Measurements from ENCODE around the gene TCEA2.
A peak's percentile ranks its signal among the peaks of the same experiment; 100 is the strongest.

Gene TCEA2

DNA sequence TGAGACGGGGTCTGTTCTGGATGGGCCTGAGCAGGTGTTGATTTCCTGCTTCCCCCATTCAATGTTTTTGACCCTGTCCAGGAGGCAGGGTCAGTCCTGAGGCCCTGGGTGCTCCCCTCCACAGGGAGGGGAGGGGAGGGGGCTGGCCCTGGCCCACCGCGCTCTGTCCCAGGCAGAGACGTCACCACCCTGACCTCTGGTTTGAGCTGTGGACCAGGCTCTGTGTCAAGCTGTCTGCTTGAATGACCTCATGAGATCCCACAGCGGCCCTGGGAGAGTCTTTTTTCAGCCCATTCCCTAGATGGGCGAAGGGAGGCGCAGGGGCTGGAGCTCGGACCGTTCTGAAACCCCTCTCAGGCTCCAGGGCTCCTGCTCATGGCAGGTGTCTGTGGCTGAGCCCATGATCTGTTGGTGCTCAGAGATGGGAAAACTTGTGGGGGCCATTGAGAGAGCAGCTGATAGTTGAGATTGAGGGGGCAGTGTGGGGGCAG is 30.1 kb downstream of the TCEA2 start:
- no peak for DNase-seq (ENCODE audit: low read depth)

DNA sequence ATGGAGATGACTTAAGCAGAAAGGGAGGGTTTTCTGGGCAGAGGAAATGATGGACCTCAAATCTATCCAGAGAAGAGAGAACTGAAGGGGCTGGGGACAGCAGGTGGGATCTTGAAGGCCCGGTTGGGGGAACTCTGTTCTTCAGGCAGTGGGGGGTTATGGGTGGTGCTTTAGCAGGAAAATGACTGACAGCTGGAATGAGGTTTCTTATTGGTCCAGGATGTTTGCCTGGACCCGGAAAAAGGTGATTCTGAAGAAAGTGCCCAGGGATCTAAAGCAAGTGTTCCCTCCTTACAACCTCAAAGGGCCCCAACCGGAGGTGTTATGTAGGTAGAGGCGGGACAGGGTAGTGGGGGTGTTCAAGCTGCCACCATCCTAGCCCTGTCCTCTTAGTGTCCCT is 32.5 kb downstream of the TCEA2 start:
- DNase-seq (ENCODE audit: low read depth) = no peak

DNA sequence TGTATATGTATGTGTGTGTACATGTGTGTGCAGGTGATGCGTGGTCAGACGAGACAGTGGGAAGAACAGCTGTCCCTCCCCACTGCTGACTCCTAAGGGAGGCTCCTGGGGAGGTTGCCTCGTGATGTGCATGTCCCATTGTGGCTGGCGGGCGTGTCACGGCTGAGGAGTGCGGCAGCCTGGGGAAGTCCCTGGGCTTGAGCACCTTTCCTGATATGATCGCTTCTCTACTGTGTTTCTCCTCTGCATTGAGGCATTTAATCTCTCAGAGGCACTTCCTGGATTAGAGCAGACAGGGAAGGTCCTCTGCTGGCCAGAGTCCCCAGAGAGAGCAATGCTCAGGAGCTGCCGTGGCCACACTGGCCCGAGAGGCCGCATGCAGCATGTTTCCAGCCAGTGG is 32.9 kb downstream of the TCEA2 start:
- DNase-seq (ENCODE audit: low read depth) = no peak

DNA sequence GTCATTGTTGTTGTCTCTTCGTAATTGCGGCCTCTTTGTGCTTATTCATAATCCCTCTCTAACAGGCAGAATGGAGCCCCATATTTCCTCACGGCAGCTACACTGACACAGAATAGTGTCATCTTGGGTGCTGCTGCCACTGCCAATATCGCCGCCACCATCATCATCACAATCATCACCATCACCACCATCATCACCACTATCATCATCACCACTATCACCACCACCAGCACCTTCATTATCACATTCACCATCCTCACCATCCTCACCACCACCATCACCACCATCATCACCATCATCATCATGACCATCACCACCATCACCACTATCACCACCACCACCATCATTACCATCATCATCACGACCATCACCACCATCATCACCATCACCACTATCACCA is 33.5 kb downstream of the TCEA2 start:
- DNase-seq (ENCODE audit: low read depth) = no peak

DNA sequence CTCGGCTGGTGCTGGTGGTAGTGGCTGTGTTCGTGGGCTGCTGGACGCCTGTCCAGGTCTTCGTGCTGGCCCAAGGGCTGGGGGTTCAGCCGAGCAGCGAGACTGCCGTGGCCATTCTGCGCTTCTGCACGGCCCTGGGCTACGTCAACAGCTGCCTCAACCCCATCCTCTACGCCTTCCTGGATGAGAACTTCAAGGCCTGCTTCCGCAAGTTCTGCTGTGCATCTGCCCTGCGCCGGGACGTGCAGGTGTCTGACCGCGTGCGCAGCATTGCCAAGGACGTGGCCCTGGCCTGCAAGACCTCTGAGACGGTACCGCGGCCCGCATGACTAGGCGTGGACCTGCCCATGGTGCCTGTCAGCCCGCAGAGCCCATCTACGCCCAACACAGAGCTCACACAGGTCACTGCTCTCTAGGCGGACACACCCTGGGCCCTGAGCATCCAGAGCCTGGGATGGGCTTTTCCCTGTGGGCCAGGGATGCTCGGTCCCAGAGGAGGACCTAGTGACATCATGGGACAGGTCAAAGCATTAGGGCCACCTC is 35.5 kb downstream of the TCEA2 start:
- no peak for DNase-seq (ENCODE audit: low read depth)

DNA sequence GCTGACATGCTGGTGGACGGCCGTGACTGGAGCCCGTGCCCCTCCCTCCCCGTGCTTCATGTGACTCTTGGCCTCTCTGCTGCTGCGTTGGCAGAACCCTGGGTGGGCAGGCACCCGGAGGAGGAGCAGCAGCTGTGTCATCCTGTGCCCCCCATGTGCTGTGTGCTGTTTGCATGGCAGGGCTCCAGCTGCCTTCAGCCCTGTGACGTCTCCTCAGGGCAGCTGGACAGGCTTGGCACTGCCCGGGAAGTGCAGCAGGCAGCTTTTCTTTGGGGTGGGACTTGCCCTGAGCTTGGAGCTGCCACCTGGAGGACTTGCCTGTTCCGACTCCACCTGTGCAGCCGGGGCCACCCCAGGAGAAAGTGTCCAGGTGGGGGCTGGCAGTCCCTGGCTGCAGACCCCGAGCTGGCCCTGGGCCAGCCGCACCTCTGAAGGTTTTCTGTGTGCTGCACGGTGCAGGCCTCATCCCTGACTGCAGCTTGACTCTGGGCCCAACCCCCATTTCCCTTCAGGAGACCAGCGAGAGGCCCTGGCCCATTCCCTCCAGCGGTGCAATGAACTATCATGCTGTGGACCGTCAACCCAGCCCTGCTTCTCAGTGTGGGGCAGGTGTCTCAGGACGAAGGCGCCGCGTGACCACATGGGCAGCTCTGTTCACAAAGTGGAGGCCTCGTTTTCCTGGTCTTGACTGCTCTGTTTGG is 36.2 kb downstream of the TCEA2 start:
- no peak for DNase-seq (ENCODE audit: low read depth)

GRCh38 chr20:64099880-64100565 is 37.0 kb downstream of the TCEA2 start:
- peak; percentile 40 for DNase-seq (ENCODE audit: low read depth)

DNA sequence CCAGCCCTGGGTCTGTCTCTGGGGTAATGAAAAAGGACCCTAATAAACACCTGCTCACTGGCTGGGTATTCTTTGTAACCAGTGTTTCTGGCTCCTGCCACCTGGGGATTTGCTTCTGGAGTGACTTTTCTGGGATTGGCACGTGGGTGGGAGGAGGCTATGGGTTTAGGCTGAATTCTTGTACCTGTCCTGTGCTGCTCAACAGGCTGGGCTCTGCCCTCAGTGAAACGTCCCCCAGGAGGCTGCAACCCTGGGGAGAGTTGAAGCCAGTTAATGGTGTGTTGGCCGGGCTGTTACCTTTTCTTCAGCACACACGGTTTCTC is 37.5 kb downstream of the TCEA2 start:
- DNase-seq (ENCODE audit: low read depth) = no peak

DNA sequence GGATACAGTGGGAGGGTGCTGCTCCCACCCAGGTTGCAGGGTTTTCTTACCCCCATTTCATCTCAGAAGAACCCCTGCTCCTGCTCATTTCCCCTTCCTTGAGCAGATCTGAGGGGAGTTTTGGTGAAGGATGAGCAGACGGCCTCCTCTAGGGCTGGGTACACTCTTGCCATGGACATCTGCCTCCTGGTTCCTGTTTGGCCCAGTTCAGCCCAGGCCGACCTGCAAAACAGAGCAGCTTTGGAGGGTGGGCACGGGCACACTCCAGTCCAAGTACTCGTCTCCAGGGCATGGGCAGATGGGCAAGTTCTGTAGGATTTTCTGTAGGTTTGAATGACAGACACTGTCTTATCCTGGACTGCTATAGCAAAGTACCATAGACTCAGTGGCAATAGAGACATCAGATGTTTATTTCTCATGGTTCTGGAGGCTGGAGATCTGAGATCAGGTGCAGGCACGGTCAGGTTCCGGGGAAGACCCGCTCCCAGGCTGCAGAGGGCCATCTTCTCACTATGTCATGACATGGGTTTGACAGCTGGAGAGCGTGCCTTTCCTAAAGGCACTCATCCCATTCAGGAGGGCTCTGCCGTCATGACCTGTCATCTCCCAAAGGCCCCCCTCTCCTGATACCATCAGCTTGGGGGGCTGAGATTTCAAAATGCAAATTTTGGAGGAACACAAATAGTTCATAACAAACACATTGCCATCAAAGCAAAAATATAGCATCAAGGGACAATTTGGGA is 38.1 kb downstream of the TCEA2 start:
- no peak for DNase-seq (ENCODE audit: low read depth)

DNA sequence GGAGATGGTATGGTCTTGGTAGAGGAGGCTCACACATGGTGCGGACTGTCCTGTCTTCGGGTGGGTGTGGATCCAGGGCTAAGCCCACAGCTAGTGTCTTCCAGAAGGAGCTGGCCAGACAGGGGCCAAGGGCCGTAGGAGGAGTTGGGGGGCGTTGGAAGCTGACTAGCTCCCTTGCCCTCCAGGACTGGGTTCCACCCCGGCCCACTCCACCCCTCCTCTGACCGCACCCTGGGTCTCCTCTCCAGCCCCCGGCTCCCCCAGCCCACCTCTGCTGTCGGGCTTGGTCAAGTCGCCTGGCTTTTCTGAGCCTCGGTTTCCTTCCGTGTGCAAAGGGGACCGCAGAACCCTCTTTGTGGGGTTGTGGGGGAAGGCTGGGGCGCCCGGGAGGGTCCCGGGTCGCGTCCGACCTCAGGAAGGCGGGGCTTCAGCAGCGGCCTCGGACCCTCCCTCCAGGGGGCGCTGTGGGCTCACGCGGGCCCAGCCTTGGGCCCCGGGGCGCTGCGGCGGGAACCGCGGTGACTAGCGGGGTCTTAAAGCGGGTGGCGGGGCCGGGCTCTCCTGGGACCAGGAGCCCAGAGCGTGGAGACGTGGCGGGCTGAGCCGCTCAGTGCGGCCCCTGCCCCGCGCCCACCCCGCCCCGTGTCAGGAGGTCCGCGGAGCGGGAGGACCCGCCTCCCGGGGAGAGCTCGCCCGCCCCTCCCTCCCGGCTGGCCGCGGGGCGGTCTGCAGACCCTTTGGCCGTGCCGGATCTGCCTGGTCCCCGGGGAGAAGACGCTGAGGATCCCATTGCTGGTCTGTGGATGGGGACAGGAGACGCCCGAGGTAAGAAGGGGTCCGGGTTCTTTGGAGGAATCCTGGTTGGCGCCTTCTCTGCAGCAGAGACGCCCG is 39.0 kb downstream of the TCEA2 start:
- peak; percentile 54 for DNase-seq (ENCODE audit: low read depth)

- no peak for DNase-seq (ENCODE audit: low read depth)
Observed at GRCh38 chr20:64102647-64103354, 39.8 kb downstream of the TCEA2 start.

DNA sequence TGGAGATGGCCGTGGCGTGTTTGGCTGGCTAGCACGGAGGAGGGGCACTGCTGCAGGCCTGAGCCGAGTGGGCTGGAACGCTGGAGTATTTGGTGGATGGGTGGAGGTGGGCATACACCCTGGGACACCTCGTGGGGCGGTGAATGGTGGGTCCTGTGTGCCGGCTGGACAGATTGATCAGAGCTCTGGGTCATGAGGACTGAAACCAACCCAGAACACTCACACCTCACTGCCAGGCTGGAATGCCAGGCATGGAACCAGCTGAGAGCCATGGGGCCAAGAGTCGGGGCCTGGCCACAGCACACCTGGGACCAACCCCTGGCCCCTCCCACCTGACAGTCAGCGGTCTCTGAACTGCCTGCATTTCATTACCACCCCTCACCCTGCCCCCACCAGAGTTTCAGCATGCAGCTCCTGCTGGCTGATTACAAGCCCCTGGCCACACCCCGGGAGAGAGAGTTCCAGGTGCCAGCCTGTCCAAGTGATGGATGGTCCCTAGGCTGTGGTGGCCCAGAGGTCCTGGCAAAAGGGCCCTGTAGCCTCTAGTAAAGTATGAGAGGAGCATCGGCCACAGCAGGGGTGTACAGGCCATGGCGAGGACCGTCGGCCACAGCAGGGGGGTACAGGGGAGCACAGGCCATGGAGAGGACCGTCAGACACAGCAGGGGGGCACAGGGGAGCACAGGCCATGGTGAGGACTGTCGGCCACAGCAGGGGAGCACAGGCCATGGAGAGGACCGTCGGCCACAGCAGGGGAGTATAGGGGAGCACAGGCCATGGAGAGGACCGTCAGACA is 41.1 kb downstream of the TCEA2 start:
- no peak for DNase-seq (ENCODE audit: low read depth)

DNA sequence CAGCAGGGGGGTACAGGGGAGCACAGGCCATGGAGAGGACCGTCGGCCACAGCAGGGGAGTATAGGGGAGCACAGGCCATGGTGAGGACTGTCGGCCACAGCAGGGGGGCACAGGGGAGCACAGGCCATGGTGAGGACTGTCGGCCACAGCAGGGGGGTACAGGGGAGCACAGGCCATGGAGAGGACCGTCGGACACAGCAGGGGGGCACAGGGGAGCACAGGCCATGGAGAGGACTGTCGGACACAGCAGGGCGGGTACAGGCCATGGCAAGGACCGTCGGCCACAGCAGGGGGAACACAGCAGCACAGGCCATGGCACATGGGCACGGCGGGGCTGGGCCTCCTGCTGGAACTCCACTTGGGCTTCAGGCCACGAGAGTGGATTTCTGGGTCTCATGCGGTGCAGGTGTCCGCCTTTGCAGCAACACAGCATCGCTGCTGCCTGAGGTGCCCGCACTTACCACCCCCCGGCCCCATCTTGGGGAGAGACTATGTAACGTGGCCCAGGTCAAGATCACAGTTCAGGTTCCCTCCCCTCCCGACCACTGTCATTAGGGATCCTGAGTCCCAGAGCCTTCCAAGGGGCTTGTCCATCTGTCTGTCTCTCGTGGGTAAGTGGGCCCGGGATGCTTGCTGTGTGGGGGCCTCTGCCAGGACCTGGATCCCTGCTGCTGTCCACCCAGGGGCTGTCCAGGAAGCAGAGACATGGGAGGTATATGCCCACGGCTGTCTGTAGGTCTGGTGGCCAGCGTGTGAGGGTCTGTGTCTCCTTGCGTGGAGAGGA is 41.9 kb downstream of the TCEA2 start:
- no peak for DNase-seq (ENCODE audit: low read depth)

DNA sequence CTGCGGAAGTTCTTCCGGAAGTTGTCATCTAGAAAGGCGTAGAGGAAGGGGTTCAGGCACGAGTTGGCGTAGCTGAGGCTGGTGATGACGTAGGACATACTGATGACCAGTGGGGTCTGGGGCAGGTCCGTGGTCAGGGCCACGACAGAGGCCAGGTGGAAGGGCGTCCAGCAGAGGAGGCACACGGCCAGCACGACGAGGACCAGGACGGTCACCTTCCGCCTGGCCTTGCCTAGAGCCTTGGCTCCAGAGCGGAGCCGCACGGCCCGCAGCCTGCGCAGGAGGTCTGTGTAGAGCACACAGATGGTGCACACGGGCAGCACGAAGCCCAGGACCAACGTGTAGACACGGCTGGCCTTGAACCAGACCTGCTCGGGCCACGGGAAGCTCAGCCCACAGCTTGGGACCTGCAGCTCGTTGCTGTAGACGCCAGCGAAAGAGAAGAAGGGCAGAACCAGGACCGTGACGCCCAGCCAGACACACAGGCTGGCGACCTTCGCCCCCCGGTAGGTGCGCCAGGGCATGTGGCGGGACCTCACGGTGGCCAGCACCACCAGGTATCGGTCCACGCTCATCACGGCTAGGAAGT is 42.9 kb downstream of the TCEA2 start:
- no peak for DNase-seq (ENCODE audit: low read depth)

DNA sequence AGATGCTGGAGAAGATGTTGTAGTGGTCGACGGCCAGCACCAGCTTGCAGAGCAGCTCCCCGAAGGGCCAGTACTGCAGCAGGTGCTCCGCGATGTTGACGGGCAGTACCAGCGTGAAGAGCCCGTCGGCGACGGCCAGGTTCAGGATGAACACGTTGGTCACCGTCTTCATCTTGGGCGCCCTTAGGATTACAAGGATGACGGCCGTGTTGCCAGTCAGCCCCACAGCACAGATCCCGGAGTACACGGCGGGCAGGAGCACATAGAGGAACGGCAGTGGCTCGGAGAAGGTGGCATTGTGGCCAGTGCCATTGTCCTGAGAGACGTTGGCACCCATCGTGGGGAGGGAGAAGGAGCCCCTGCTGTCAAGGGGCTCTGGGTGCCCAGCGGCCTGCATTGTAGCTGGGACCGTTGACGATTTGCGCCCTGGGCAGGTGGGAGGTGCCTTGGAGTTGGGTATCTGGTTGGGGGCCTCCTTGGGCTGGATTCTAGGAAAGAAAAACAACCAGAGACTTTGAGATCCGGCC is 43.5 kb downstream of the TCEA2 start:
- no peak for DNase-seq (ENCODE audit: low read depth)

- no peak for DNase-seq (ENCODE audit: low read depth)
Observed at GRCh38 chr20:64106981-64107735, 44.2 kb downstream of the TCEA2 start, which contains the start of gene NPBWR2. Gene NPBWR2 (minus strand): TSS chr20:64107565. CDS start chr20:64106831, 734 bp downstream.

DNA sequence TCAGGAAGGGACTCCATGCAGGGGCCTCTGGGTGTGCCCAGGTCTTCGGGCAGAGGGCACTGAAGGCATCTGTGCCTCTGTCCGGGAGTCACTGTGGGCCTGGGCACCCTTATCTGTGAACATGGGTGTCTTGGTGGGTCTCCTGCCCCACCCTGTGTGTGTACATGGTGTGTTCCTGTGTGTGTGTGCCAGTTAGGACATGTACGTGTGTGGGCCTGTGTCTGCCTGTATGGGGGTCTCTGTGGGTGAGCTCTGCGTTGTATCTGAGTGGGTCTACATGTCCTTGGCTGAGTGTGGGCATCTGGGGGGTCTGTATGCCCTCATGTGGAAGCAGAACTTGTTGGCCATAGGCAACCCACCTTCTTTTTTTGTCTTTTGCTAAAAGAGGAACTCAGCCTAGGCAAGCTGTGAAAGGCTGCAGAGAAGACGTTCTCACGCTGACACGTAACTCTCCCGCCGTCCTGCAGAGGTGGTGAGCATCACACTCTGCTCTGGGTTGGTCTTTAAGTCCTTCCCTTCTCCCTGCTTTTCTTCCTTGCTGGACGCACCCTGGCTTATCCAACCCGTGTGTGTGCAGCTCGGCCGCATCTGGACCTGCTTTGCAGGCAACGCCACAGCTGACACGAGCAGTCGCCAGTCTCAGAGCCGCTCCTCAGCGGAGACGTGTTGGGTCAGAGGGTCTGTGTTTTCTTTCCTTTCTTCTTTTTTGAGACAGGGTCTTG is 44.9 kb downstream of the TCEA2 start:
- DNase-seq (ENCODE audit: low read depth) = no peak

All from T follicular helper cell (primary cell).